ENCODE results near the gene GNB2.
"Not testable (repeated sequence)": the region's sequence is repeated elsewhere in the genome, so short reads cannot be mapped to it uniquely, and the experiment has no call there.

Gene GNB2

DNA sequence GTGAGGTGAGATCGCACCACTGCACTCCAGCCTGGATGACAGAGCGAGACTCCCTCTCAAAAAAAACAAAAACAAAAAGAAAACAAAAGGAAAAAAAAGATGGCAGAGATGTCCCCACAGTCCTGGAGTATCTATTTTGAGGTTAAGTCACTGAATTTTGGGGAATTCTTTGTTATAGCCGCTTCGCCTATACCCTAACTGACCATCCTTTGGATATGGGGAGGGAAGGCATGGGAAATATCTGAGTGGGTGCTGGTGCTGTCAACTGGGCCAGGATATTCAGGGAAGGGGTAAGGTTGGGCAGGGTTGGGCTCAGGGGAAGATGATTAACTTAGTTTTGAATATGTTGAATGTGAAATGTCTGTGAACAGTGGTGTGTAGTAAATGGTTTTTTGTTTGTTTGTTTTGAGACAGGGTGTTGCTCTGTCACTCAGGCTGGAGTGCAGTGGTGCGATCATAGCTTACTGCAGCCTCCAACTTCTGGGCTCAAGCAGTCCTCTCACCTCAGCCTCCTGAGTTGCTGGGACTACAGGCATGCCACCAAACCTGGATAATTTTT lies 8.3 kb upstream of the GNB2 start:
- DNase-seq: no peak

DNA sequence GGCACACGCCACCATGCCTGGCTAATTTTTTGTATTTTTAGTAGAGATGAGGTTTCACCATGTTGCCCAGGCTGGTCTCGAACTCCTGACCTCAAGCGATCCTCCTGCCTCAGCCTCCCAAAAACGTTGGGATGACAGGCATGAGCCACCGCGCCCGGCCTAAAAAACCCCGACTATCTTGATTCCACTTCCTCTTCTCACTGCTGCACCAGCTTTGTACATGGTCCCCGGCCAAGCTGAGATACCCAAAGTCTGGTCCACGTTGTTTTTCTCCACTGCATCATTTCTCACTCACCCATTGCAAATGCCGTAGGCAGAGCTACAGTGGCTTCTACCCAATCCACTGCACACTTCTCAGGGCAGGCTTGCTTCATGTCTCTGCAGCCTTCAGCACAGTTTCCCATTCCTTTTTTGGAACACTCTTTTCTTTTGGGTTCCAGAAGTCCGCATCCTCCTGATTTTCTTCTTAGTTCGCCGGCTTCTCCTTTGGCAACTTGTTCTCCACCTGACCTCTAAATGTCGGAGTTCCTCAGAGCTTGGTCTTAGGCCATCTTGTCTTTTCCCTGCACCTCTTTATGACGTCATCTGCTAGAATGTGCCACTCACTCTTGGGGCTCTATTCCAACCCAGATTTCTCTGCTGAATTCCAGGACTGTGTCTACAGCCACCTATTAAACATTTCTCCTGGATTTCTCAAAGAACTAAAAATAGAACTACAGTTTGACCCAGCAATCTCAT lies 6.0 kb upstream of the GNB2 start:
- no peak for DNase-seq

- DNase-seq: no peak
Observed at GRCh38 chr7:100668069-100668449, 5.5 kb upstream of the GNB2 start.

DNA sequence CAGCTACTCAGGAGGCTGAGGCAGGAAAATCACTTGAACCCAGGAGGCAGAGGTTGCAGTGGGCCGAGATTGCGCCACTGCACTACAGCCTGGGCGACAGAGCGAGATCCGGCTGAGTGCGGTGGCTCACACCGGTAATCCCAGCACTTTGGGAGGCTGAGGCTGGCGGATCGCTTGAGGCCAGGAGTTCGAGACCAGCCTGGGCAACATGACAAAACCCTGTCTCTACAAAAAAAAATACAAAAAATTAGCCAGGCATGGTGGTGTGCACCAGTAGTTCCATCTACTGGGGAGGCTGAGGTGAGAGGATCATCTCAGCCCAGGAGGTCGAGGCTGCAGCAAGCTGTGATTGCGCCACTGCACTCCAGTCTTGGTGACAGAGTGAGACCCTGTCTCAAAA lies 4.4 kb upstream of the GNB2 start:
- not testable (repeated sequence) for DNase-seq

DNA sequence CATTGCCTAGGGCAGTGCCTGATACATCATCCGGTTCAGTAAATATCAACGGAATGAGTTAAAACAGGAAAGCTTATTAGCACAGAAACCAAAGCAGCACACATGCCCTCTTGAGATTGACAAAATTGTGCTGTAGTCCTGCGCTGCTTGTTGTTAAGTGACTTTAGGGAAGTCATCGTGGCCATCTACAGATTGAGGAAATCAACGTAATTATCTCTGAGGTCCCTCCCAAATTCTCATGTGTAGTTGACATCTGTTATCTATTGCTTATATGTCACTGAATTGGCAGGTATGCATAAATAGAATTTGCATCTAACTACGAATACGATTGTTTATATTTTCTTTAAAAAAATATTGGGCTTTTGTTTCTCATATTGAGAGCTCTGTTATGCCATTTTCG lies 3.5 kb upstream of the GNB2 start:
- no peak for DNase-seq

GRCh38 chr7:100671353-100672327 lies 1.9 kb upstream of the GNB2 start:
- no peak for DNase-seq

DNA sequence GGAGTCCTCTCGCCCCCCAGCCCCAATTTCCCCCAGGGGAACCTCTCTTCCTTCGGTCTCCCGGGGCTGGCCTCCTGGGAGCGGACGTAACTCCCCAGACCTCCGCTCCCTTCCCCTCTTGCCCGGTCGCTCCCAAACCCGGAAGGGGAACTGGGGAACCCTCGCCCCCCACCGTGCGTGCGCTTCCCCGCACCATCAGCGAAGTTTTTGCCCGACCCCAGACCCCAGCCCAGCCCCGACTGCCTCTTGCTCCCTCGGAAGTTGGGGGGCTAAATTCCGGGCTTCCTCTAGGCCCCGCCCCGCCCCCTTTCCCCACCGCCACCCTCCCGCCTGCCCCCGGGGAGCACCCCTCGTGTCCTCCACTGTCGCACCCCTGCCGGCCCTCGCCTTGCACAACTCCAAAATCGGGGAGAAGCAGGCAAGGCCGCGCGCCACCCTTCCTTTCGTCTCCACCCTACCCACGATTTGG lies 436 bp downstream of the GNB2 start:
- peak in 1 of 2 experiments; percentile 68 for DNase-seq

- peak in 1 of 2 experiments; percentile 70 for DNase-seq
Observed at GRCh38 chr7:100674411-100675104, 1.0 kb downstream of the GNB2 start.

DNA sequence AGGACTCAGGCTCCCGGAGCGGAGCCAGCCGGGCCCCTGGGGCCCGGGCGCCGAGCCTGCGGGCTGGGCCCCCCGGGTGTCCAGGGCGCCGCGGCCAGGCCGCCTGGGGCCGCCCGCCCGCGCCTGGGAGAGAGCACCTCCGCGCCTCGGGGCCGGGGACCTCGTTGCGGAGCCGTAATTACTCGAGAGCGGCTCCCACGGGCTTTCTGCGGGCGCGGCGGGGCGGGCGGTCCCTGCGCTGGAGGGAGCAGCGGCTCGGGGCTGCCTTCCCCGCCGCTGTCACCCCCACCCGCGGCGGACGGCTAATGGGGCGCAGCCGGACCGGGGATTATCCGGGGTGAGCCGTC lies 1.5 kb downstream of the GNB2 start:
- peak in 1 of 2 experiments; percentile 82 for DNase-seq

GRCh38 chr7:100675581-100676350 lies 2.2 kb downstream of the GNB2 start:
- peak; percentile 59 to 78 for DNase-seq

DNA sequence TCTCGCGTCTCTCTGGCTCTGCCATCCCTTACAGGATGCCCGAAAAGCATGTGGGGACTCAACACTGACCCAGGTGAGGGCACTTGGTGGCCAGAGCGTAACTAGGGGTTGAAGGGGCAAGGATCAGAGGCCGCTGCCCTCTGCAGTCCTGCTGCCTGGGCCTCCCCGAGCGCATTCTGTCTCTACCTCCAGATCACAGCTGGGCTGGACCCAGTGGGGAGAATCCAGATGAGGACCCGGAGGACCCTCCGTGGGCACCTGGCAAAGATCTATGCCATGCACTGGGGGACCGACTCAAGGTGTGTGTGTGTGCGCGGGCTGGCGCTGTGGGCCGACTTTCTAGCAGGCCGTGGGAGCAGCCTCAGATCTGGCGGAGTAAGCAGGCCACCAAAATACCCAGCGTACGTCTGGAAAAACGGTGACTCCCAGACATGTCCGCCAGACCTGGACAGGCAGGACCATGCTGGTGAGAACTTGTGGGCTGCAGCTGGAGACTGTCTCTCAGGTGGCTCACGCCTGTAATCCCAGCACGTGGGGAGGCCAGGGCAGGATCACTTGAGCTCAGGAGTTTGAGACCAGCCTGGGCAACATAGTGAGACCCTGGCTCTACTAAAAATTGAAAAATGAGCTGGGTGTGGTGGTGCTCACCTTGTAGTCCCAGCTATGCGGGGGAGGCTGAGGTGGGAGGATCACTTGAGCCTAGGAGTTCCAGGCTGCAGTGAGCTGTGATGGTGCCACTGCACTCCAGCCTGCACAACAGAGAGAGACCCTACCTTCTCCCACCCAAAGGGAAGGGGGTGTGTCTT lies 3.2 kb downstream of the GNB2 start:
- DNase-seq: no peak

GRCh38 chr7:100677308-100678267 lies 4.0 kb downstream of the GNB2 start:
- no peak for DNase-seq

DNA sequence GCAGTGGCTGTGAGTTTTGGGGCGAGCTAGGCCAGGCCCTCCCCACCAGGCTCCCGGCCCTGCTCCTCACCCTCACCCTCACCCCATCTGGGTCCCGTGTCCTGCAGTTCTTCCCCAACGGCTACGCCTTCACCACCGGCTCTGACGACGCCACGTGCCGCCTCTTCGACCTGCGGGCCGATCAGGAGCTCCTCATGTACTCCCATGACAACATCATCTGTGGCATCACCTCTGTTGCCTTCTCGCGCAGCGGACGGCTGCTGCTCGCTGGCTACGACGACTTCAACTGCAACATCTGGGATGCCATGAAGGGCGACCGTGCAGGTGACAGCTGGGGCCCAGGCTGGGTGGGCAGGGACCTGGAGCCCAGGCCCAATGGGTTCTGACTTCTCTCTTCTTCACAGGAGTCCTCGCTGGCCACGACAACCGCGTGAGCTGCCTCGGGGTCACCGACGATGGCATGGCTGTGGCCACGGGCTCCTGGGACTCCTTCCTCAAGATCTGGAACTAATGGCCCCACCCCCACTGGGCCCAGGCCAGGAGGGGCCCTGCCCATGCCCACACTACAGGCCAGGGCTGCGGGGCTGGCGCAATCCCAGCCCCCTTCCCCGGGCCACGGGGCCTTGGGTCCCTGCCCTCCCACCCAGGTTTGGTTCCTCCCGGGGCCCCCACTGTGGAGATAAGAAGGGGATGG lies 4.9 kb downstream of the GNB2 start:
- DNase-seq: no peak

DNA sequence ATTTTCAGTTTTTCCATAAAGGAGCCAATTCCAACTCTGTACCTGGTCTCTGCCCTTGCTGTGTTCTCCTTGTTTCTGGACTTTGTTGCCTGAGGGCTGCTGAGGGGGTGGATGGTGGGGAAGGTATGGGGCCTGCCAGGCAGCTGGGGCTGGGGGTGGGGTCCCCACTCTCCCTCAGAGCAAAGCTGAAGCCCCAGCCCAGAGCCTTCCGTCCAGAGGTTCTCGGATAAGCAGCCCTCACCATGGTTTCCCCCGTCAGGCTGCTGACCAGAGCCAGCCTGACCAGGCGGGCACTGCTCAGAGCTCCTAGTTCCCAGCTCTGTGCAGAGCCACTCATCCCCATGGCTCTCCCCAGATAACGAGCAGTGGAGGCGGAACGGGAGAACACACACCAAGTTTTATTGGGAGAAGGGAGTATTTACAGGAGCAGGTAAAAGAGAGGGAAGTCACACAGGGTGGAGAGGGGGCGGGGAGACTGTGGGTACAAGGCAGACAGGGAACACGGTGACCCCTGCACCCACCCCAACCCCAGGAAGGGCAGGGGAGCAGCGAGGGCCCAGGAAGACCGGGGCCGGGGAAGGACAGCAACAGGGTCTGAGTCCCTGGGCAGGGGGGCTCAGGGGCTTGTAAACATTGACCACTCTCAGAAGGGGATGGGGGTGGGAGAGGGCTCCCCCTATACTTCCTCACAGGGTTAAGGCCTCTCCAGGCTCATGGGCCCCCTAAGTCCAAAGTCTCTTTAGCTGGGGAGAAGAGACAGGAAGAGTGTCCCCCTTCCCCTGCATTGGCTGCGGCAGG lies 5.8 kb downstream of the GNB2 start:
- no peak for DNase-seq

GRCh38 chr7:100679927-100680575 lies 6.5 kb downstream of the GNB2 start:
- no peak for DNase-seq

GRCh38 chr7:100680576-100681271 lies 7.2 kb downstream of the GNB2 start:
- no peak for DNase-seq

DNA sequence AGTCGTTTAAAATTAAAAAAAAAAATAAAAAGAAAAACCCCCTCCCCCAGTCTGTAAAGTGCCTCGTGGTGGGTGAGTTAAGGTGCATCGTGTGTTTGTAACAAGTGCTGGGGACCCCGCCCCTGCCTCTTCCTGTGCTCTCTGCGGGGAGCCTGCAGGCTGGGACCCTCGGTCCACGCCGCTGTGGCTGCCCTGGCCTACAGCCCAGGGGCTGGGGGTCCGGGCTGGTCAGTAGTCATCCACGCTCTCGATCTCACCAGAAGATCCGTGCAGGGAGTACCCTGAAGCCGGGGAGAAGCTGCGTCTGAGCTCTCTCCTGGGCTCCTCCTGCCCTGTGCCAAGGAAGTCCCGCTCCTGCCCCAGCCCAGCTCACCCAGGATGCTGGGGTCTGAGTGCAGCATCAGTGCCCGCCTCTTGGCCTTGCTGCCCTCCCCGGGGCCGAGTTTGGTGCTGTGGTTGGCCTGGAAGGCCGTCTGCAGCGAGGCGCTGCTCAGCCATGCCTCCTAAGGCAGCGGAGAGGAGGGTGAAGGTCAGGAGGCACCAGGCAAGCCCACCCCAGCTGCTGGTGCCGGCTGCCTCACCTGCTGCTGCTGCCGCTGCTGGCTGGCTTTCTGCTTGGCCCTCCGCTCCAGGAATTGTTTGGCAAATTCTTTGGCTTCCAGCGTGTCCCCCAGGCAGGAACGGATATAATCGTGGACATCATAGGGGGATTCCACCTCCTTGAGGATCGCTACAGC lies 8.1 kb downstream of the GNB2 start:
- no peak for DNase-seq

All from NCI-H526 (cell line).